A549 (cell line): Measurements from ENCODE around the gene GTF2H1. TPM values are rescaled to one million over a fixed set of nuclear protein-coding genes. Genes with fewer than 3 reads are reported as not detected.

ENCODE experiments used
- polyA plus RNA-seq, 4 experiments: library from polyadenylated mRNA; depleted of rRNA in 3 of 4; stranded (reverse); fragments of >200 nt; fragmentation: RNase III in 1 of 4; extraction: RNeasy Plus Mini Kit Qiagen cat#74134 plus additional on column Dnase treatment in 1 of 4; gene quantifications; 2 replicates in 3 of 4; 3 replicates in 1 of 4; pipeline ENCODE4 v1.2.3, GENCODE V29; 2011 to 2017
- small RNA-seq, 6 experiments: library from RNA; depleted of rRNA; stranded (forward); fragments of <200 nt; gene quantifications; one replicate each; pipeline ENCODE3, GENCODE V24; 2012

Gene GTF2H1
- polyA plus RNA-seq, 2 of the 4 experiments (the other 2 are of a cell fraction): 38.8 to 56.0 TPM

Small RNA genes within 50 kb of the gene (small RNA-seq; reads per million reads assigned to genes)
- gene MIR3159: 0 to 10.6 (median 3.3) reads per million in 6 experiments

Other genes starting within 250 kb of the GTF2H1 start
- gene SAAL1, start 216.5 kb upstream of the GTF2H1 start, polyA plus RNA-seq (2011; rRNA removed): 40.9 and 46.5 TPM in 2 replicates
- 56.0 to 60.0 TPM (median 56.3 TPM) in 3 replicates for gene SAAL1, start 216.5 kb upstream of the GTF2H1 start, polyA plus RNA-seq (2017; fragmentation: RNase III; extraction: RNeasy Plus Mini Kit Qiagen cat#74134 plus additional on column Dnase treatment)
- gene MRGPRX3, start 190.0 kb upstream of the GTF2H1 start, polyA plus RNA-seq (2011; rRNA removed): 0.08 TPM in 1 of 2 replicates, not detected in the other
- gene MRGPRX3, start 190.0 kb upstream of the GTF2H1 start, polyA plus RNA-seq (2017; fragmentation: RNase III; extraction: RNeasy Plus Mini Kit Qiagen cat#74134 plus additional on column Dnase treatment): not detected in 3 replicates
- gene MRGPRX4, start 149.7 kb upstream of the GTF2H1 start, polyA plus RNA-seq (2011; rRNA removed): not detected in 2 replicates
- not detected in 3 replicates for gene MRGPRX4, start 149.7 kb upstream of the GTF2H1 start, polyA plus RNA-seq (2017; fragmentation: RNase III; extraction: RNeasy Plus Mini Kit Qiagen cat#74134 plus additional on column Dnase treatment)
- gene SAA4, start 85.8 kb upstream of the GTF2H1 start, polyA plus RNA-seq (2011; rRNA removed): not detected in 2 replicates
- not detected in 3 replicates for gene SAA4, start 85.8 kb upstream of the GTF2H1 start, polyA plus RNA-seq (2017; fragmentation: RNase III; extraction: RNeasy Plus Mini Kit Qiagen cat#74134 plus additional on column Dnase treatment)
- 0.09 and 0.13 TPM in 2 replicates for gene SAA2, start 73.9 kb upstream of the GTF2H1 start, polyA plus RNA-seq (2011; rRNA removed)
- gene SAA2, start 73.9 kb upstream of the GTF2H1 start, polyA plus RNA-seq (2017; fragmentation: RNase III; extraction: RNeasy Plus Mini Kit Qiagen cat#74134 plus additional on column Dnase treatment): not detected in 3 replicates
- 0.29 TPM in 1 of 2 replicates, not detected in the other for gene SAA1, start 56.3 kb upstream of the GTF2H1 start, polyA plus RNA-seq (2011; rRNA removed)
- gene SAA1, start 56.3 kb upstream of the GTF2H1 start, polyA plus RNA-seq (2017; fragmentation: RNase III; extraction: RNeasy Plus Mini Kit Qiagen cat#74134 plus additional on column Dnase treatment): 0.37 to 0.64 TPM (median 0.44 TPM) in 3 replicates
- 29.1 and 30.2 TPM in 2 replicates for gene HPS5, start 427 bp upstream of the GTF2H1 start, polyA plus RNA-seq (2011; rRNA removed)
- gene HPS5, start 427 bp upstream of the GTF2H1 start, polyA plus RNA-seq (2017; fragmentation: RNase III; extraction: RNeasy Plus Mini Kit Qiagen cat#74134 plus additional on column Dnase treatment): 18.0 to 18.4 TPM (median 18.4 TPM) in 3 replicates
- 1,975 and 2,571 TPM in 2 replicates for gene LDHA, start 72.0 kb downstream of the GTF2H1 start, polyA plus RNA-seq (2011; rRNA removed)
- 4,094 to 4,418 TPM (median 4,099 TPM) in 3 replicates for gene LDHA, start 72.0 kb downstream of the GTF2H1 start, polyA plus RNA-seq (2017; fragmentation: RNase III; extraction: RNeasy Plus Mini Kit Qiagen cat#74134 plus additional on column Dnase treatment)
- gene LDHC, start 89.8 kb downstream of the GTF2H1 start, polyA plus RNA-seq (2011; rRNA removed): 0.23 and 0.30 TPM in 2 replicates
- gene LDHC, start 89.8 kb downstream of the GTF2H1 start, polyA plus RNA-seq (2017; fragmentation: RNase III; extraction: RNeasy Plus Mini Kit Qiagen cat#74134 plus additional on column Dnase treatment): 0.12 to 0.17 TPM (median 0.15 TPM) in 3 replicates
- not detected in 2 replicates for gene LDHAL6A, start 133.3 kb downstream of the GTF2H1 start, polyA plus RNA-seq (2011; rRNA removed)
- gene LDHAL6A, start 133.3 kb downstream of the GTF2H1 start, polyA plus RNA-seq (2017; fragmentation: RNase III; extraction: RNeasy Plus Mini Kit Qiagen cat#74134 plus additional on column Dnase treatment): not detected in 3 replicates
- 161 and 233 TPM in 2 replicates for gene TSG101, start 204.4 kb downstream of the GTF2H1 start, polyA plus RNA-seq (2011; rRNA removed)
- gene TSG101, start 204.4 kb downstream of the GTF2H1 start, polyA plus RNA-seq (2017; fragmentation: RNase III; extraction: RNeasy Plus Mini Kit Qiagen cat#74134 plus additional on column Dnase treatment): 111 to 116 TPM (median 112 TPM) in 3 replicates